Suppressor macrophage treated with lipopolysaccharide for 4 hours (primary cell): ENCODE measurements around the gene CREB3L1.

Experiments used
- DNase-seq: peaks from one replicate; pipeline ENCODE4 v3.0.0-alpha.2; 2020

CREB3L1 gene

GRCh38 chr11:46277622-46278386 lies at the start of gene CREB3L1:
Gene CREB3L1, plus strand, starts transcription at chr11:46277662. Its CDS starts 450 bp downstream, at chr11:46278112.
- no peak for DNase-seq

- peak; percentile 83 for DNase-seq
These were observed 48.2 kb upstream of the CREB3L1 start for GRCh38 chr11:46229230-46229629.

GRCh38 chr11:46234311-46234710 lies 43.2 kb upstream of the CREB3L1 start:
- no peak for DNase-seq

GRCh38 chr11:46235777-46236688 lies 41.4 kb upstream of the CREB3L1 start:
- DNase-seq = peak; percentile 89

GRCh38 chr11:46236918-46237247 lies 40.6 kb upstream of the CREB3L1 start:
- no peak for DNase-seq

GRCh38 chr11:46237248-46238077 lies 40.0 kb upstream of the CREB3L1 start:
- DNase-seq = peak; percentile 93

- peak; percentile 76 for DNase-seq
These were observed 39.1 kb upstream of the CREB3L1 start for GRCh38 chr11:46238078-46238966.

- peak; percentile 88 for DNase-seq
These were observed 38.3 kb upstream of the CREB3L1 start for GRCh38 chr11:46238967-46239800.

GRCh38 chr11:46239801-46240061 lies 37.7 kb upstream of the CREB3L1 start:
- DNase-seq = no peak

- DNase-seq = no peak
These were observed 37.1 kb upstream of the CREB3L1 start for GRCh38 chr11:46240371-46240770.

GRCh38 chr11:46240861-46241260 lies 36.6 kb upstream of the CREB3L1 start:
- no peak for DNase-seq

GRCh38 chr11:46242041-46242951 lies 35.2 kb upstream of the CREB3L1 start:
- DNase-seq = no peak

- DNase-seq = peak; percentile 96
These were observed 34.3 kb upstream of the CREB3L1 start for GRCh38 chr11:46242952-46243795.

GRCh38 chr11:46243796-46244109 lies 33.7 kb upstream of the CREB3L1 start:
- DNase-seq = no peak

GRCh38 chr11:46246521-46246920 lies 30.9 kb upstream of the CREB3L1 start:
- no peak for DNase-seq

- DNase-seq = no peak
These were observed 30.4 kb upstream of the CREB3L1 start for GRCh38 chr11:46247090-46247489.

- no peak for DNase-seq
These were observed 29.8 kb upstream of the CREB3L1 start for GRCh38 chr11:46247659-46248058.

- DNase-seq = peak; percentile 73
These were observed 29.0 kb upstream of the CREB3L1 start for GRCh38 chr11:46248289-46249102.
